HFFc6 (cell line): ENCODE measurements around the gene MAMLD1. TPM values are rescaled to one million over a fixed set of nuclear protein-coding genes. Genes with fewer than 3 reads are reported as not detected.

ENCODE experiments used
- DNase-seq: peaks from one replicate; pipeline ENCODE4 v3.0.0-alpha.2; 2018
- H3K27ac Mint-ChIP-seq: 2 replicates; pipeline ENCODE4 v1.8.0; 2020; ENCODE audit warnings: mild to moderate bottlenecking, mixed read lengths
- H3K27me3 Mint-ChIP-seq: 2 replicates; pipeline ENCODE4 v1.8.0; 2021; ENCODE audit warnings: mild to moderate bottlenecking, moderate library complexity, mixed read lengths; ENCODE audit not compliant: insufficient read depth
- H3K36me3 Mint-ChIP-seq: 2 replicates; pipeline ENCODE4 v1.8.0; 2021; ENCODE audit warnings: low read depth, mixed read lengths
- H3K4me1 Mint-ChIP-seq: 2 replicates; pipeline ENCODE4 v1.8.0; 2020; ENCODE audit warnings: low read depth, mixed read lengths
- H3K4me3 Mint-ChIP-seq: 2 replicates; pipeline ENCODE4 v1.8.0; 2020; ENCODE audit warnings: mild to moderate bottlenecking, moderate library complexity, mixed read lengths
- H3K9me3 Mint-ChIP-seq: 2 replicates; pipeline ENCODE4 v1.8.0; 2020; ENCODE audit warnings: mild to moderate bottlenecking, mixed read lengths
- CTCF ChIP-seq: fragments of 200-600 bp; sonication (generic); IDR thresholded peaks from 2 replicates; pipeline ENCODE4 v1.5.0; 2021; ENCODE audit warnings: antibody characterized with exemption, mild to moderate bottlenecking
- total RNA-seq, 6 experiments: library from RNA; stranded (reverse); fragmentation: NEBNext Ultra II Directional; extraction: Animal tissue kit (Norgen Biotek cat#: 25700); gene quantifications; 2 replicates in 1 of 6; 3 replicates in 5 of 6; pipeline ENCODE4 v1.2.3, GENCODE V29; 2021

Gene MAMLD1
- total RNA-seq, 6 experiments from 2014 or later: 4.0 to 5.3 (median 4.7) TPM

DNA sequence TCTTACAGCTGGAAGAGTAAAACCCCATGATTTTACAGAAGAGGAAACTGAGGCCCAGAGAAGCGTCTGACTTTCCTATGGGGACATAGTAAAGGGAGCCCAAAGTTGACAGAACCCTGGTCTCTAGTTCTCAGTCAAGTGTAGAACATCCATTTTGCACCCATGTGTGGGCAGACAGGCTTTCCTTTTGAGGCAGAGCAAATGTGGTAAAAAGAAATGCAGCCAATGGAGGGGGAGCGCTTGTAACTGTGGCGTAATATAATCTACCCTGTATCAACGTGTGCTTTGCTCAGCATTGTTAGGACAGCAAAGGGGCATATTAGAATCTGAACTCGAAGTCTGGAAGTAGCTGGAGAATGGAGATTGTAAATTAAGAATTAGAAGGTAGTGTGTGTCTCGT, 8.8 kb downstream of the MAMLD1 start:
- Mint-ChIP-seq H3K36me3 (no peaks in the 10 kb centered on the region), H3K4me1 (peaks cover 8% of the 10 kb centered on the region), H3K27me3 (no peaks in the 10 kb centered on the region), H3K9me3 (no peaks in the 10 kb centered on the region), H3K27ac (no peak overlapping the region), H3K4me3 (no peak overlapping the region)
- no peak for TF ChIP-seq CTCF
- no peak for DNase-seq

DNA sequence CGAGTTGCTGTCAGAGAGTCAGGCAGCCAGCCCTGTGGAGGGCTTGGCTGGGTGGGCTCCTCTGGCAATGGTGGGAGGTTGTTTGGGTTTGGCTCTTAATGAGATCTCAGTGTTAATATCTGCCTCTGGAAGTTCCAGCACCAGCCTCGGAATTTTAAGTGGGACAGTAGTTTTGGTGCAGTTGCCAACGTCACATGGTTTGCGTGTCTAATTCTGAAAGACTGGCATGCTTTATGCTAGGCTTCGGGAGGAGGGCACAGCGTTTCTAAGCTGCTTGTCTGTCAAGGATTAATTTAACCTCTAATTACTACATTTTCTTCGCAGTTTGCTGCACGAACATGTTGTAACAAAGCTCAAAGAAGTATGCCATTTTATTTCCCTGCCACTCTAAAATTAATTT, 9.2 kb downstream of the MAMLD1 start:
- TF ChIP-seq CTCF: no peak
- Mint-ChIP-seq H3K9me3 (no peaks in the 10 kb centered on the region), H3K4me1 (peaks cover 5% of the 10 kb centered on the region), H3K27me3 (no peaks in the 10 kb centered on the region), H3K4me3 (no peak overlapping the region), H3K27ac (no peak overlapping the region), H3K36me3 (no peaks in the 10 kb centered on the region)
- DNase-seq: no peak

DNA sequence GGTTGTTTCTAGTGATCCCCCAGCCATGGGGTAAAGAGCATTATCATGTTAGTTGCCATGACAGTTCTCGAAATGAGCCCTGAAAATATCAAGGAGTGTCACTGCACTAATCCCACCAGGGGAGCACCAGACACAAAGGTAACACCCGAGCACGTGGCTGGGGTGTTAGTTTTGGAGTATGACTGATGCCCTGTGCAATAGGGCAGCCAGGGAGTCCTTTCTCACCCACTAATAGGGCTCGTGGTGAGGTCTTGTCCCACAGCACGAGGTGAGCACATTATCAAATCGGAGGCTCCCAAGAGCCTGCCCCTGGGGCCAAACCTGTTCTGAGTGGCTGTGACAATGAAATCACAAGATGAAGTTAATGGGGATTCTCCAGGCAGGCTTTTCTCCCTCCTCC, 9.6 kb downstream of the MAMLD1 start:
- Mint-ChIP-seq H3K4me3 (no peak overlapping the region), H3K4me1 (peaks cover 5% of the 10 kb centered on the region), H3K27ac (no peak overlapping the region), H3K27me3 (no peaks in the 10 kb centered on the region), H3K36me3 (no peaks in the 10 kb centered on the region), H3K9me3 (no peaks in the 10 kb centered on the region)
- no peak for TF ChIP-seq CTCF
- no peak for DNase-seq

DNA sequence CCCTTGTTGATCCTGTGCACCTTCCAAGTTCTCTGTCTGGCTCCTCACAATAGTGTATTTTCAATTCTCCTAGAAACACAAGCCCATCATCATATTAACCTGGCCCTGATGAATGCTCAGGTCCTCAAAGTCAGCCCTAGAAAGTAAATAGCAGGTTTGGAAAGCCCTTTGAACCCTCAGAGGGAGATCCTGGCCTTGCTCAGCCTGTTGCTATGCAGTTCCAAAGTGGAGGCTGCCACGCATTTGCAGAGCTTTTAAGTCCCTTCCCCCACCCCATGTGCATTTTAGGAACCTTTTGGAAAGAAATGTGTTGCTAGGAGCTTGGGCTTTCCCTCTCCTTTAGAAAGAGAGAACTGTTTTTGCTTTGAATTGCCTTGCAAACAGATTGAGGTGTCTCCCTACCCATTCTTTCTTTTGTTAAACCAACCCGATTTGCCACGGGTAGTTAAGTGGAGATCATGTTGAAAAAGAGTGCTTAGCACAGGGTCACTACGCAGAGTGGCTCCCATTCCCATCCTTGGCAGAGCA, 12.2 kb downstream of the MAMLD1 start:
- Mint-ChIP-seq H3K27me3 (no peaks in the 10 kb centered on the region), H3K36me3 (no peaks in the 10 kb centered on the region), H3K9me3 (no peaks in the 10 kb centered on the region), H3K27ac (no peak overlapping the region), H3K4me1 (peaks cover 3% of the 10 kb centered on the region), H3K4me3 (no peak overlapping the region)
- no peak for DNase-seq
- TF ChIP-seq CTCF: no peak

GRCh38 chrX:150377005-150377404, 13.9 kb downstream of the MAMLD1 start:
- DNase-seq: no peak

More at GRCh38 chrX:150377005-150377404, 13.9 kb downstream of the MAMLD1 start:
- TF ChIP-seq CTCF: no peak
- no peak overlapping the region for H3K4me3 Mint-ChIP-seq
- no peak overlapping the region for H3K27ac Mint-ChIP-seq
- H3K27me3 Mint-ChIP-seq: no peaks in the 10 kb centered on the region
- no peaks in the 10 kb centered on the region for H3K4me1 Mint-ChIP-seq
- H3K9me3 Mint-ChIP-seq: no peaks in the 10 kb centered on the region
- no peaks in the 10 kb centered on the region for H3K36me3 Mint-ChIP-seq
